DOHH2 (cell line): ENCODE data around the gene PDE1C.

ENCODE experiments used
- H3F3A ChIP-seq: fragments of 200-600 bp; sonication (generic), shearing (Covaris generic); 2 replicates; pipeline ENCODE4 v1.6.0; 2016; ENCODE audit warnings: antibody characterized with exemption, mild to moderate bottlenecking; ENCODE audit not compliant: control insufficient read depth, insufficient read depth
- H3K27ac ChIP-seq: fragments of 200-600 bp; sonication (generic); 2 replicates; pipeline ENCODE4 v1.5.1; 2014; ENCODE audit warnings: low read depth, mild to moderate bottlenecking, low read length, moderate library complexity
- H3K27me3 ChIP-seq: fragments of 200-600 bp; sonication (generic); 2 replicates; pipeline ENCODE4 v1.6.1; 2014; ENCODE audit warnings: mild to moderate bottlenecking, low read length, mixed read lengths; ENCODE audit not compliant: control insufficient read depth
- H3K36me3 ChIP-seq: fragments of 200-600 bp; sonication (generic); 2 replicates; pipeline ENCODE4 v1.6.1; 2014; ENCODE audit warnings: mild to moderate bottlenecking, low read length, moderate library complexity, mixed read lengths; ENCODE audit not compliant: control insufficient read depth
- H3K4me1 ChIP-seq: fragments of 200-600 bp; sonication (generic); 2 replicates; pipeline ENCODE4 v1.6.1; 2014; ENCODE audit warnings: mild to moderate bottlenecking, low read length, mixed read lengths; ENCODE audit not compliant: control insufficient read depth
- H3K4me2 ChIP-seq: fragments of 200-600 bp; sonication (generic); 2 replicates; pipeline ENCODE4 v1.6.0; 2014; ENCODE audit warnings: mild to moderate bottlenecking, low read length, moderate library complexity
- H3K4me3 ChIP-seq: fragments of 200-600 bp; sonication (generic); 2 replicates; pipeline ENCODE4 v1.5.1; 2014; ENCODE audit warnings: mild to moderate bottlenecking, low read length, mixed read lengths
- H3K79me2 ChIP-seq: fragments of 200-600 bp; sonication (generic); 2 replicates; pipeline ENCODE4 v1.6.1; 2014; ENCODE audit warnings: mild to moderate bottlenecking, low read length, mixed read lengths; ENCODE audit not compliant: control insufficient read depth
- H3K9me2 ChIP-seq: fragments of 200-600 bp; sonication (generic); replicated peaks from 2 replicates; pipeline ENCODE4 v1.6.1; 2014; ENCODE audit warnings: mild to moderate bottlenecking, low read length, mixed read lengths; ENCODE audit not compliant: control insufficient read depth
- H3K9me3 ChIP-seq: fragments of 200-600 bp; sonication (generic); 2 replicates; pipeline ENCODE4 v1.6.1; 2014; ENCODE audit warnings: antibody characterized with exemption, low read length, mixed read lengths; ENCODE audit not compliant: control insufficient read depth, insufficient read depth
- H4K20me1 ChIP-seq: fragments of 200-600 bp; sonication (generic); 2 replicates; pipeline ENCODE4 v1.6.0; 2014; ENCODE audit warnings: low read depth, mild to moderate bottlenecking, antibody characterized with exemption, low read length, moderate library complexity; ENCODE audit not compliant: control insufficient read depth, insufficient read depth
- CTCF ChIP-seq: fragments of 200-600 bp; sonication (generic); IDR thresholded peaks from one replicate; pipeline ENCODE4 v1.5.1; 2014; ENCODE audit warnings: antibody characterized with exemption, mild to moderate bottlenecking, low read depth, low read length; ENCODE audit not compliant: poor library complexity, severe bottlenecking
- EZH2phosphoT487 ChIP-seq: fragments of 200-600 bp; sonication (generic); IDR thresholded peaks from 2 replicates; pipeline ENCODE4 v1.6.1; 2017; ENCODE audit warnings: borderline replicate concordance, mild to moderate bottlenecking, antibody characterized with exemption, low read length, moderate library complexity, mixed read lengths

PDE1C gene

DNA sequence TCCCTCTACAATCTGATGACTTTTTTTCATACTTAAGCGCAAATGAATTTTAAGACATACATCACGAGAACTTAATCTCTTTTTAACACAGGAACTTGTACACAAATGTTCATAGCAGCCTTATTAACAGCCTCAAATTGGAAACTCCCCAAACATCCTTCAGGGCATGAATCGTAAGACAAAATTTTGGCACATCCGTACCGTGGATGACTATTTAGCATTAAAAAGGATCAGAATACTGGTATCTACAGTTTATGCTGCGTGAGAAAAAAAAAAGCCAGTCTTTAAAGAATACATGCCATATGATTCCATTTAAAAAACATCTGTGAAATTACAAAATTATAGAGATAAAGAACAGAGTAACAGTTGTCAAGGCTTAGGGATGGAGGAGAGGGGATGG is 46.8 kb downstream of the PDE1C start:
- no peaks in the 10 kb centered on the region for H3F3A ChIP-seq
- H3K4me3 ChIP-seq, result no peak overlapping the region
- H4K20me1 ChIP-seq, result no peaks in the 10 kb centered on the region
- H3K9me2 ChIP-seq, result no peaks in the 10 kb centered on the region
- no peak overlapping the region for H3K4me2 ChIP-seq
- no peaks in the 10 kb centered on the region for H3K36me3 ChIP-seq
- TF ChIP-seq CTCF (no peak), EZH2phosphoT487 (no peak)
- H3K4me1 ChIP-seq, result no peaks in the 10 kb centered on the region
- no peaks in the 10 kb centered on the region; the same call in 1 of the 2 replicates for H3K9me3 ChIP-seq
- H3K27me3 ChIP-seq, result no peaks in the 10 kb centered on the region
- H3K27ac ChIP-seq, result no peak overlapping the region
- no peaks in the 10 kb centered on the region for H3K79me2 ChIP-seq

GRCh38 chr7:32022966-32023365 is 47.2 kb downstream of the PDE1C start:
- H3K27ac ChIP-seq, result no peak overlapping the region
- H3K9me2 ChIP-seq, result no peaks in the 10 kb centered on the region
- no peak for TF ChIP-seq CTCF
- no peak for TF ChIP-seq EZH2phosphoT487
- no peak overlapping the region for H3K4me3 ChIP-seq
- no peaks in the 10 kb centered on the region for H3F3A ChIP-seq
- H4K20me1 ChIP-seq, result no peaks in the 10 kb centered on the region
- no peaks in the 10 kb centered on the region for H3K27me3 ChIP-seq
- no peaks in the 10 kb centered on the region for H3K36me3 ChIP-seq
- no peaks in the 10 kb centered on the region for H3K79me2 ChIP-seq
- H3K9me3 ChIP-seq, result no peaks in the 10 kb centered on the region; the same call in 1 of the 2 replicates
- H3K4me2 ChIP-seq, result no peak overlapping the region
- no peaks in the 10 kb centered on the region for H3K4me1 ChIP-seq

- Histone ChIP-seq H3K4me1 (no peaks in the 10 kb centered on the region), H4K20me1 (no peaks in the 10 kb centered on the region), H3F3A (no peaks in the 10 kb centered on the region), H3K4me3 (no peak overlapping the region), H3K4me2 (no peak overlapping the region), H3K79me2 (no peaks in the 10 kb centered on the region), H3K27ac (no peak overlapping the region), H3K36me3 (no peaks in the 10 kb centered on the region), H3K27me3 (no peaks in the 10 kb centered on the region), H3K9me2 (no peaks in the 10 kb centered on the region), H3K9me3 (no peaks in the 10 kb centered on the region; the same call in 1 of the 2 replicates)
- TF ChIP-seq CTCF (no peak), EZH2phosphoT487 (no peak)
Measured at GRCh38 chr7:32020551-32021159, 49.6 kb downstream of the PDE1C start.
